ENCODE results near the gene RAX. TPM values are rescaled to one million over a fixed set of nuclear protein-coding genes. Genes with fewer than 3 reads are reported as not detected.

Gene RAX
- total RNA-seq, 1 donor from 2014 or later: not detected

DNA sequence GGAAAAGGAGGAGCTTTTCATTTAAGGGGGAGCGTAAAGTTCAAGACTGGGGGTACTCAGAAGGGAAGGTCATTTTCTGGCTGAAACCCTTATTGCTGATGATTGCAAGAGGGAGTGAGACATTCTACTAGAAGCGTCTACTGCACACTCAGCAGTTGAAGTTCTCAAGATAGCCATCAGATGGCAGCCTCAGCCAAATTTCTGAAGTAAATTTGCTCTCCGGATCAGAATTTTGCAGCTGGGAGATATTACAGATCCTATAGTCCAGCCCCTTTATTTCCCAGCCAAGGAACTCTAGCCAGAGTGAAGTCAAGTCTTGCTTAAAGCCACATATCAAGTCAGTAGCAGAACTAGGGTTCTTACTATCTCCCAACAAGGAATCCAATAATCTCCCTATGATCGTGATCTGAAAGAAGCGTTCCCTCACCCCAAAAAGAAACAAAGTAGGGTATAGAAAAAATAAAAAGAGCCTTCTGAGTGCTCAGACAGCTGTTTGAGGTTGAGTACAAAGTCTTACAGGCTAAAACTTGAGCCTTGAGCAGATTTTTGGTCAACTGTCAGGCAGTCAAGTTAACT lies 24.0 kb downstream of the RAX start:
- Histone ChIP-seq H3K36me3 (ENCODE audit: control insufficient read depth, insufficient read depth, low read length) (no peaks in the 10 kb centered on the region), H3K4me3 (ENCODE audit: low read depth, low read length) (no peak overlapping the region), H3K27me3 (ENCODE audit: control insufficient read depth, insufficient read depth, low read length) (peaks cover 8% of the 10 kb centered on the region)
- TF ChIP-seq, protein P1, sequence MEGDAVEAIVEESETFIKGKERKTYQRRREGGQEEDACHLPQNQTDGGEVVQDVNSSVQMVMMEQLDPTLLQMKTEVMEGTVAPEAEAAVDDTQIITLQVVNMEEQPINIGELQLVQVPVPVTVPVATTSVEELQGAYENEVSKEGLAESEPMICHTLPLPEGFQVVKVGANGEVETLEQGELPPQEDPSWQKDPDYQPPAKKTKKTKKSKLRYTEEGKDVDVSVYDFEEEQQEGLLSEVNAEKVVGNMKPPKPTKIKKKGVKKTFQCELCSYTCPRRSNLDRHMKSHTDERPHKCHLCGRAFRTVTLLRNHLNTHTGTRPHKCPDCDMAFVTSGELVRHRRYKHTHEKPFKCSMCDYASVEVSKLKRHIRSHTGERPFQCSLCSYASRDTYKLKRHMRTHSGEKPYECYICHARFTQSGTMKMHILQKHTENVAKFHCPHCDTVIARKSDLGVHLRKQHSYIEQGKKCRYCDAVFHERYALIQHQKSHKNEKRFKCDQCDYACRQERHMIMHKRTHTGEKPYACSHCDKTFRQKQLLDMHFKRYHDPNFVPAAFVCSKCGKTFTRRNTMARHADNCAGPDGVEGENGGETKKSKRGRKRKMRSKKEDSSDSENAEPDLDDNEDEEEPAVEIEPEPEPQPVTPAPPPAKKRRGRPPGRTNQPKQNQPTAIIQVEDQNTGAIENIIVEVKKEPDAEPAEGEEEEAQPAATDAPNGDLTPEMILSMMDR (IDR thresholded peaks at IDR 0.05; ENCODE audit: insufficient read depth, low read length, poor library complexity, severe bottlenecking): peak; percentile 84
- peak; percentile 32 for DNase-seq (ENCODE audit: low read depth)

DNA sequence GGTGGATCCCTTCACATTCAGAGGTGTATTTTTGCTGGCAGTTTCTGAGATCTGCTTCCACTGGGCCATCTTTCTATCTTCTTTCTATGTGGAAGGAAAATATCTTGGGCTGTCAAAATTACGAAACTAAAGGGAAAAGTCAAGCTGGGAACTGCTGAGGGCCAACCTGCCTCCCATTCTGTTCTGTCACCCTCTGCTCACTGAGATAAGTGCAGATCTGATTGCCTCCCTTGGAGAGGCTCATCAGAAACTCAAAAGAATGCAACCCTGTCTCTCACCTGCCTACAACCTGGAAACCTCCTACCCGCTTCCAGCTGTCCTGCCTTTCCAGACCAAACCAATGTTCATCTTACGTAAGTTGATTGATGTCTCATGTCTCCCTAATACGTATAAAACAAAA lies 26.5 kb downstream of the RAX start:
- H3K27me3 ChIP-seq (ENCODE audit: control insufficient read depth, insufficient read depth, low read length): peaks cover 8% of the 10 kb centered on the region
- H3K4me3 ChIP-seq (ENCODE audit: low read depth, low read length): no peak overlapping the region
- no peaks in the 10 kb centered on the region for H3K36me3 ChIP-seq (ENCODE audit: control insufficient read depth, insufficient read depth, low read length)
- TF ChIP-seq, protein P1 (IDR thresholded peaks at IDR 0.05; ENCODE audit: insufficient read depth, low read length, poor library complexity, severe bottlenecking): no peak
- no peak for DNase-seq (ENCODE audit: low read depth)

DNA sequence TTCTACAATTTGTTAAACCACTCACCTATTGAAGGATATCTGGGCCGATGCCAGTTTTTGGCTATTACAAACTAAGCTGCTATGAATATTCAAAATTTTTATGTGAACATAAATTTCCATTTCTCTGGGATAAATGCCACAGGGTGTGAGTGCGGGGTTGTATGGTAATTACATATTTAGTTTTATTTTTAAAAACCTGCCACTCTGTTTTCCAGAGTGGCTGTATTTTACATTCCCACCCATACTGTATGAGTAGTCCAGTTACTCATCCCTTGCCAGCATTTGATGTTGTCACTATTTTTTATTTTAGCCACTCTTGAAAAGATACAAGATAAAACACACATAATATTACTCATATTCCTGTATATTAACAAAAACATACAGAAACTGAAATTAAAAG lies 30.3 kb downstream of the RAX start:
- H3K27me3 ChIP-seq (ENCODE audit: control insufficient read depth, insufficient read depth, low read length): peaks cover 6% of the 10 kb centered on the region
- no peak for DNase-seq (ENCODE audit: low read depth)
- no peak overlapping the region for H3K4me3 ChIP-seq (ENCODE audit: low read depth, low read length)
- TF ChIP-seq, protein P1 (IDR thresholded peaks at IDR 0.05; ENCODE audit: insufficient read depth, low read length, poor library complexity, severe bottlenecking): no peak
- H3K36me3 ChIP-seq (ENCODE audit: control insufficient read depth, insufficient read depth, low read length): no peaks in the 10 kb centered on the region

DNA sequence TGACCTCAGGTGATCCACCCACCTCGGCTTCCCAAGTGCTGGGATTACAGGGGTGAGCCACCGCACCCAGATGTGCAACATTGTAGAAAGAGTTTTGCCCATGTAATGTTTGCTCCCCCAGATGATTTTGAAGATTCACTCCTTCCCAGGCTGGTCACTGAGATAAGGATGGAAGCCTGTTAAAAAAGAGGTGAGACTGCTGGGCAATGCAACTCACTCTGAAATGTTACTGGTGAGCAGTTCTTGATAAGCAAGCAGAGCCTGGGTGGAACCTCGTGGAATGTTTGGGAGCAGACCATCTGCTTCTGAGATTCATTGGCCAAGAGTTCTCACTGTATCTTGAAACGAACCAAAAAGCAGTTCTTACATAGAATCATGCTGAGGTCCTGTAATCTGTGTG lies 33.6 kb downstream of the RAX start:
- Histone ChIP-seq H3K36me3 (ENCODE audit: control insufficient read depth, insufficient read depth, low read length) (no peaks in the 10 kb centered on the region), H3K4me3 (ENCODE audit: low read depth, low read length) (no peak overlapping the region), H3K27me3 (ENCODE audit: control insufficient read depth, insufficient read depth, low read length) (no peaks in the 10 kb centered on the region)
- TF ChIP-seq, protein P1 (IDR thresholded peaks at IDR 0.05; ENCODE audit: insufficient read depth, low read length, poor library complexity, severe bottlenecking): no peak
- DNase-seq (ENCODE audit: low read depth): no peak

- Histone ChIP-seq H3K27me3 (ENCODE audit: control insufficient read depth, insufficient read depth, low read length) (no peaks in the 10 kb centered on the region), H3K36me3 (ENCODE audit: control insufficient read depth, insufficient read depth, low read length) (no peaks in the 10 kb centered on the region), H3K4me3 (ENCODE audit: low read depth, low read length) (no peak overlapping the region)
- TF ChIP-seq, protein P1 (IDR thresholded peaks at IDR 0.05; ENCODE audit: insufficient read depth, low read length, poor library complexity, severe bottlenecking): no peak
- no peak for DNase-seq (ENCODE audit: low read depth)
Observed at GRCh38 chr18:59238385-59238784, 34.9 kb downstream of the RAX start.

DNA sequence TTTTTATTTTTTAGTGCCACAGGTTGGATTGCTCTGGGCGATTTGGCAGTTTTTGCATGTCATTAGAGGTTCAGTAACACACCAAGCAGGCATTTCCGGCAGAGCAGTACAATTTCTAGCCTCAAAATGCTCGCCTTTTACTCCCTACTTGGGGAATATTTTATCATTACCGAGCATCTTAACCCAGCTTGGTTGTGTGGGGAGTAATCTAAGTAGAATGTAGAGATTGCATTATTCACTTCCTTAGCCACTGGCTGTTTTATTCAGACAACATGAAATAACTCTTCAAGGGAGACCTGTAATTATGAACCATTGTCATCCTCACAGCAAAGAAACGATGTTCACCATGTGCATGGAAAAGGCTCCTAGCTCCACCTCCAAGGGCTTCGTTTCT lies 40.2 kb downstream of the RAX start:
- no peak overlapping the region for H3K4me3 ChIP-seq (ENCODE audit: low read depth, low read length)
- no peaks in the 10 kb centered on the region for H3K36me3 ChIP-seq (ENCODE audit: control insufficient read depth, insufficient read depth, low read length)
- TF ChIP-seq, protein P1 (IDR thresholded peaks at IDR 0.05; ENCODE audit: insufficient read depth, low read length, poor library complexity, severe bottlenecking): no peak
- H3K27me3 ChIP-seq (ENCODE audit: control insufficient read depth, insufficient read depth, low read length): no peaks in the 10 kb centered on the region
- DNase-seq (ENCODE audit: low read depth): no peak

All from kidney epithelial cell (primary cell).